WTC11 (cell line): ENCODE data around the gene WFDC1. TPM values are rescaled to one million over a fixed set of nuclear protein-coding genes. Genes with fewer than 3 reads are reported as not detected.
"Not testable (repeated sequence)": the region's sequence is repeated elsewhere in the genome, so short reads cannot be mapped to it uniquely, and the experiment has no call there.

ENCODE experiments used
- ATAC-seq: fragments of 200-7000 bp; cut with Tn5 transposase; 2 replicates; pipeline ENCODE4 v1.10.0; 2021; ENCODE audit warnings: mild to moderate bottlenecking, moderate library complexity
- CTCF ChIA-PET: fragments of 300-600 bp; sonication (Branson Sonifier 250); formaldehyde crosslinking; loops from one replicate; lab custom pipeline; 2021; ENCODE audit warnings: antibody characterized with exemption; lab: Charles Lee
- POLR2A ChIA-PET: fragments of 350-600 bp; sonication (Branson Sonifier 250); formaldehyde crosslinking; loops from one replicate; lab custom pipeline; 2021; ENCODE audit warnings: antibody characterized with exemption; lab: Charles Lee
- DNase-seq: peaks from one replicate; pipeline ENCODE4 v3.0.0; 2021; ENCODE audit warnings: low spot score
- H3K27ac Mint-ChIP-seq: 2 replicates; pipeline ENCODE4 v1.8.0; 2021; ENCODE audit warnings: mixed read lengths
- H3K27me3 Mint-ChIP-seq: 2 replicates; pipeline ENCODE4 v1.8.0; 2021; ENCODE audit warnings: low read depth, mild to moderate bottlenecking, moderate library complexity, mixed read lengths
- H3K36me3 Mint-ChIP-seq: 2 replicates; pipeline ENCODE4 v1.8.0; 2021; ENCODE audit warnings: mixed read lengths
- H3K4me1 Mint-ChIP-seq: 2 replicates; pipeline ENCODE4 v1.8.0; 2022; ENCODE audit warnings: mixed read lengths
- H3K4me3 Mint-ChIP-seq: 2 replicates; pipeline ENCODE4 v1.8.0; 2021; ENCODE audit warnings: mild to moderate bottlenecking, moderate library complexity, mixed read lengths
- H3K9me3 Mint-ChIP-seq: 2 replicates; pipeline ENCODE4 v1.8.0; 2021; ENCODE audit warnings: mixed read lengths
- FOXJ3 ChIP-seq: sonication (generic); formaldehyde crosslinking; IDR thresholded peaks from 2 replicates; pipeline ENCODE4 v1.9.0; 2021; ENCODE audit warnings: missing genetic modification reagents, mild to moderate bottlenecking, borderline replicate concordance
- FOXK1 ChIP-seq: sonication (generic); formaldehyde crosslinking; IDR thresholded peaks from 2 replicates; pipeline ENCODE4 v1.8.0; 2022; ENCODE audit warnings: mild to moderate bottlenecking, moderate library complexity, missing genetic modification reagents
- FOXP1 ChIP-seq: sonication (generic); formaldehyde crosslinking; IDR thresholded peaks from 2 replicates; pipeline ENCODE4 v1.8.0; 2022; ENCODE audit warnings: missing genetic modification reagents, mild to moderate bottlenecking, moderate library complexity, borderline replicate concordance
- KAT7 ChIP-seq: sonication (generic); formaldehyde crosslinking; IDR thresholded peaks from 2 replicates; pipeline ENCODE4 v1.8.1; 2023; ENCODE audit warnings: missing genetic modification reagents, mild to moderate bottlenecking, borderline replicate concordance
- NFYB ChIP-seq: sonication (generic); formaldehyde crosslinking; conservative IDR thresholded peaks from 2 replicates; pipeline ENCODE4 v1.8.0; 2022; ENCODE audit warnings: low read depth, missing genetic modification reagents
- NR1H2 ChIP-seq: sonication (generic); formaldehyde crosslinking; IDR thresholded peaks from 2 replicates; pipeline ENCODE4 v1.9.0; 2021; ENCODE audit warnings: mild to moderate bottlenecking, moderate library complexity, missing genetic modification reagents
- NR2C2 ChIP-seq: sonication (generic); formaldehyde crosslinking; IDR thresholded peaks from 2 replicates; pipeline ENCODE4 v1.8.0; 2022; ENCODE audit warnings: mild to moderate bottlenecking, missing genetic modification reagents
- RELA ChIP-seq: sonication (generic); formaldehyde crosslinking; IDR thresholded peaks from 2 replicates; pipeline ENCODE4 v1.8.1; 2022; ENCODE audit warnings: missing genetic modification reagents, mild to moderate bottlenecking, borderline replicate concordance
- SP1 ChIP-seq: sonication (generic); formaldehyde crosslinking; conservative IDR thresholded peaks from 2 replicates; pipeline ENCODE4 v1.8.1; 2022; ENCODE audit warnings: missing genetic modification reagents
- TEAD4 ChIP-seq: sonication (generic); formaldehyde crosslinking; IDR thresholded peaks from 2 replicates; pipeline ENCODE4 v1.8.0; 2022; ENCODE audit warnings: mild to moderate bottlenecking, missing genetic modification reagents
- ZNF121 ChIP-seq: sonication (generic); formaldehyde crosslinking; IDR thresholded peaks from 2 replicates; pipeline ENCODE4 v1.8.0; 2023; ENCODE audit warnings: missing genetic modification reagents
- ZNF396 ChIP-seq: fragments of 250-450 bp; sonication (Bioruptor Pico); IDR thresholded peaks from 2 replicates; pipeline ENCODE4 v1.8.0; 2021; ENCODE audit warnings: mild to moderate bottlenecking, moderate library complexity, borderline replicate concordance
- ZNF416 ChIP-seq: fragments of 250-450 bp; sonication (Bioruptor Pico); IDR thresholded peaks from 2 replicates; pipeline ENCODE4 v1.9.0; 2021; ENCODE audit warnings: mild to moderate bottlenecking, inconsistent platforms
- total RNA-seq: library from RNA; stranded (reverse); gene quantifications from 3 replicates; pipeline ENCODE4 v1.2.3, GENCODE V29; 2021
- TF ChIP-seq, protein P1 (sequence below): fragments of 250-450 bp; sonication (Bioruptor Pico); IDR thresholded peaks from 2 replicates; pipeline ENCODE4 v1.9.0; 2021; ENCODE audit warnings: mild to moderate bottlenecking, borderline replicate concordance
- TF ChIP-seq, protein P2 (sequence below): sonication (generic); formaldehyde crosslinking; IDR thresholded peaks from 2 replicates; pipeline ENCODE4 v1.8.0; 2022; ENCODE audit warnings: mild to moderate bottlenecking, missing genetic modification reagents
- TF ChIP-seq, protein P3 (sequence below): fragments of 250-450 bp; sonication (Bioruptor Pico); IDR thresholded peaks from 2 replicates; pipeline ENCODE4 v1.9.0; 2021; ENCODE audit warnings: mild to moderate bottlenecking
- TF ChIP-seq, protein P4 (sequence below): sonication (generic); formaldehyde crosslinking; IDR thresholded peaks from 2 replicates; pipeline ENCODE4 v1.8.1; 2023; ENCODE audit warnings: mild to moderate bottlenecking, missing genetic modification reagents, moderate library complexity

WFDC1 gene
- total RNA-seq, 1 experiment from 2014 or later = 0.50 TPM

DNA sequence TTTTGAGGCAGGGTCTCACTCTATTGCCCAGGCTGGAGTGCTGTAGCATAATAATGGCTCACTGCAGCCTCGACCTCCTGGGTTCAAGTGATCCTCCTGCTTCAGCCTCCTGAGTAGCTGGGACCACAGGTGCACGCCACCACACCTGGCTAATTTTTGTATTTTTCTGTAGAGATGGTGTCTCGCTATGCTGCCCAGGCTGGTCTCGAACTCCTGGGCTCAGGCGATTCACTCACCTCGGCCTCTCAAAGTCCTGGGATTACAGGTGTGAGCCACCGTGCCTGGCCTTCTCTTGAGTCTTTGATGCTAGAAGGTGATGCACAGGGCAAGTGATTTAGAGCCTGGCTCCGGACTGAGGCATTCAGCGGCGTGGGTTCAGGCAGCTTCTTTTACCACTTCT is 49.1 kb downstream of the WFDC1 start:
- ATAC-seq, H3K27me3 Mint-ChIP-seq, H3K27ac Mint-ChIP-seq, DNase-seq, H3K9me3 Mint-ChIP-seq, POLR2A ChIA-PET, H3K36me3 Mint-ChIP-seq, H3K4me3 Mint-ChIP-seq, H3K4me1 Mint-ChIP-seq: not testable (repeated sequence)
- TF ChIP-seq ZNF121 (CRISPR knock-in tag) = 0 out of 2 replicates have a peak, but pooled peaks have one; percentile 29
- CTCF ChIA-PET = interaction anchor here (1.4 kb wide), 1 partner anchor 36 kb away, joined by 3 read pairs; no protein-coding TSS in a partner anchor

DNA sequence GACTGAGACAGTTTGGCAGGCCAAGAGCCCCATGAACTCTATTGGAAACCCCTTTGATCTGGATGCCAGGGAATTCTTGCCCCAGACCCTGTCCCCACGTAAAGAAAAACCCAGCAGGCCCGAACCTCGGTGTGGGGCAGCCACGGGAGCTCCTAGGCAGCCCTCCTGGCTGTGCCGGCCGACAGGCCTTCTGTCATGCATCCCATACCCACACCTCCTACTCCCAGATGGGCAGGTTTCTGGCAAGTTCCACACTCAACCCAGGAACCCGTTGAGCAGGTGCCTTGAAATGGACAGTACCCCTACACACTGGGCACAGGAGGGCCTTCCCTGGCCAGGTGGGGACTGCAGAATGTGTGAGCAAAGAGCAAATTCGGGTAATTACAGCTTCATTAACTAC is 50.1 kb downstream of the WFDC1 start:
- ATAC-seq = no peak
- TF ChIP-seq, protein P1, sequence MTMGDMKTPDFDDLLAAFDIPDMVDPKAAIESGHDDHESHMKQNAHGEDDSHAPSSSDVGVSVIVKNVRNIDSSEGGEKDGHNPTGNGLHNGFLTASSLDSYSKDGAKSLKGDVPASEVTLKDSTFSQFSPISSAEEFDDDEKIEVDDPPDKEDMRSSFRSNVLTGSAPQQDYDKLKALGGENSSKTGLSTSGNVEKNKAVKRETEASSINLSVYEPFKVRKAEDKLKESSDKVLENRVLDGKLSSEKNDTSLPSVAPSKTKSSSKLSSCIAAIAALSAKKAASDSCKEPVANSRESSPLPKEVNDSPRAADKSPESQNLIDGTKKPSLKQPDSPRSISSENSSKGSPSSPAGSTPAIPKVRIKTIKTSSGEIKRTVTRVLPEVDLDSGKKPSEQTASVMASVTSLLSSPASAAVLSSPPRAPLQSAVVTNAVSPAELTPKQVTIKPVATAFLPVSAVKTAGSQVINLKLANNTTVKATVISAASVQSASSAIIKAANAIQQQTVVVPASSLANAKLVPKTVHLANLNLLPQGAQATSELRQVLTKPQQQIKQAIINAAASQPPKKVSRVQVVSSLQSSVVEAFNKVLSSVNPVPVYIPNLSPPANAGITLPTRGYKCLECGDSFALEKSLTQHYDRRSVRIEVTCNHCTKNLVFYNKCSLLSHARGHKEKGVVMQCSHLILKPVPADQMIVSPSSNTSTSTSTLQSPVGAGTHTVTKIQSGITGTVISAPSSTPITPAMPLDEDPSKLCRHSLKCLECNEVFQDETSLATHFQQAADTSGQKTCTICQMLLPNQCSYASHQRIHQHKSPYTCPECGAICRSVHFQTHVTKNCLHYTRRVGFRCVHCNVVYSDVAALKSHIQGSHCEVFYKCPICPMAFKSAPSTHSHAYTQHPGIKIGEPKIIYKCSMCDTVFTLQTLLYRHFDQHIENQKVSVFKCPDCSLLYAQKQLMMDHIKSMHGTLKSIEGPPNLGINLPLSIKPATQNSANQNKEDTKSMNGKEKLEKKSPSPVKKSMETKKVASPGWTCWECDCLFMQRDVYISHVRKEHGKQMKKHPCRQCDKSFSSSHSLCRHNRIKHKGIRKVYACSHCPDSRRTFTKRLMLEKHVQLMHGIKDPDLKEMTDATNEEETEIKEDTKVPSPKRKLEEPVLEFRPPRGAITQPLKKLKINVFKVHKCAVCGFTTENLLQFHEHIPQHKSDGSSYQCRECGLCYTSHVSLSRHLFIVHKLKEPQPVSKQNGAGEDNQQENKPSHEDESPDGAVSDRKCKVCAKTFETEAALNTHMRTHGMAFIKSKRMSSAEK (CRISPR knock-in tag) = no peak
- TF ChIP-seq ZNF396 = no peak
- no peak for TF ChIP-seq ZNF416 (CRISPR knock-in tag)
- no peak for TF ChIP-seq SP1 (CRISPR knock-in tag)
- no peak for TF ChIP-seq NR1H2 (CRISPR knock-in tag)
- TF ChIP-seq FOXJ3 (CRISPR knock-in tag) = no peak
- TF ChIP-seq, protein P2, sequence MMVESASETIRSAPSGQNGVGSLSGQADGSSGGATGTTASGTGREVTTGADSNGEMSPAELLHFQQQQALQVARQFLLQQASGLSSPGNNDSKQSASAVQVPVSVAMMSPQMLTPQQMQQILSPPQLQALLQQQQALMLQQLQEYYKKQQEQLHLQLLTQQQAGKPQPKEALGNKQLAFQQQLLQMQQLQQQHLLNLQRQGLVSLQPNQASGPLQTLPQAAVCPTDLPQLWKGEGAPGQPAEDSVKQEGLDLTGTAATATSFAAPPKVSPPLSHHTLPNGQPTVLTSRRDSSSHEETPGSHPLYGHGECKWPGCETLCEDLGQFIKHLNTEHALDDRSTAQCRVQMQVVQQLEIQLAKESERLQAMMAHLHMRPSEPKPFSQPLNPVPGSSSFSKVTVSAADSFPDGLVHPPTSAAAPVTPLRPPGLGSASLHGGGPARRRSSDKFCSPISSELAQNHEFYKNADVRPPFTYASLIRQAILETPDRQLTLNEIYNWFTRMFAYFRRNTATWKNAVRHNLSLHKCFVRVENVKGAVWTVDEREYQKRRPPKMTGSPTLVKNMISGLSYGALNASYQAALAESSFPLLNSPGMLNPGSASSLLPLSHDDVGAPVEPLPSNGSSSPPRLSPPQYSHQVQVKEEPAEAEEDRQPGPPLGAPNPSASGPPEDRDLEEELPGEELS (CRISPR knock-in tag) = no peak
- TF ChIP-seq, protein P3, sequence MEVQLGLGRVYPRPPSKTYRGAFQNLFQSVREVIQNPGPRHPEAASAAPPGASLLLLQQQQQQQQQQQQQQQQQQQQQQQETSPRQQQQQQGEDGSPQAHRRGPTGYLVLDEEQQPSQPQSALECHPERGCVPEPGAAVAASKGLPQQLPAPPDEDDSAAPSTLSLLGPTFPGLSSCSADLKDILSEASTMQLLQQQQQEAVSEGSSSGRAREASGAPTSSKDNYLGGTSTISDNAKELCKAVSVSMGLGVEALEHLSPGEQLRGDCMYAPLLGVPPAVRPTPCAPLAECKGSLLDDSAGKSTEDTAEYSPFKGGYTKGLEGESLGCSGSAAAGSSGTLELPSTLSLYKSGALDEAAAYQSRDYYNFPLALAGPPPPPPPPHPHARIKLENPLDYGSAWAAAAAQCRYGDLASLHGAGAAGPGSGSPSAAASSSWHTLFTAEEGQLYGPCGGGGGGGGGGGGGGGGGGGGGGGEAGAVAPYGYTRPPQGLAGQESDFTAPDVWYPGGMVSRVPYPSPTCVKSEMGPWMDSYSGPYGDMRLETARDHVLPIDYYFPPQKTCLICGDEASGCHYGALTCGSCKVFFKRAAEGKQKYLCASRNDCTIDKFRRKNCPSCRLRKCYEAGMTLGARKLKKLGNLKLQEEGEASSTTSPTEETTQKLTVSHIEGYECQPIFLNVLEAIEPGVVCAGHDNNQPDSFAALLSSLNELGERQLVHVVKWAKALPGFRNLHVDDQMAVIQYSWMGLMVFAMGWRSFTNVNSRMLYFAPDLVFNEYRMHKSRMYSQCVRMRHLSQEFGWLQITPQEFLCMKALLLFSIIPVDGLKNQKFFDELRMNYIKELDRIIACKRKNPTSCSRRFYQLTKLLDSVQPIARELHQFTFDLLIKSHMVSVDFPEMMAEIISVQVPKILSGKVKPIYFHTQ (CRISPR knock-in tag) = no peak
- no peak for TF ChIP-seq FOXP1
- no peak for TF ChIP-seq NFYB (CRISPR knock-in tag)
- no peak for TF ChIP-seq RELA (CRISPR knock-in tag)
- no peak for TF ChIP-seq KAT7
- TF ChIP-seq NR2C2 (CRISPR knock-in tag) = no peak
- no peak for TF ChIP-seq FOXK1 (CRISPR knock-in tag)
- TF ChIP-seq TEAD4 (CRISPR knock-in tag) = no peak
- TF ChIP-seq, protein P4, sequence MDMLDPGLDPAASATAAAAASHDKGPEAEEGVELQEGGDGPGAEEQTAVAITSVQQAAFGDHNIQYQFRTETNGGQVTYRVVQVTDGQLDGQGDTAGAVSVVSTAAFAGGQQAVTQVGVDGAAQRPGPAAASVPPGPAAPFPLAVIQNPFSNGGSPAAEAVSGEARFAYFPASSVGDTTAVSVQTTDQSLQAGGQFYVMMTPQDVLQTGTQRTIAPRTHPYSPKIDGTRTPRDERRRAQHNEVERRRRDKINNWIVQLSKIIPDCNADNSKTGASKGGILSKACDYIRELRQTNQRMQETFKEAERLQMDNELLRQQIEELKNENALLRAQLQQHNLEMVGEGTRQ (CRISPR knock-in tag) = no peak
- TF ChIP-seq, all 79 proteins: peak for 0
- Mint-ChIP-seq H3K27me3 (no peaks in the 10 kb centered on the region; the same call in 1 of the 2 replicates), H3K4me1 (no peaks in the 10 kb centered on the region), H3K27ac (no peak overlapping the region), H3K4me3 (no peak overlapping the region), H3K9me3 (no peaks in the 10 kb centered on the region), H3K36me3 (no peaks in the 10 kb centered on the region)
- no peak for DNase-seq
- ChIA-PET CTCF (no interaction called here), POLR2A (no interaction called here)
